ENCODE data around the gene NBL1.

GRCh38 chr1:19620786-19621185, 23.3 kb upstream of the NBL1 start:
- TF ChIP-seq KDM1A (IDR thresholded peaks at IDR 0.05; ENCODE audit: borderline replicate concordance) (no peak), ESRRA (IDR thresholded peaks at IDR 0.05; ENCODE audit: low read length) (no peak), SMAD1 (IDR thresholded peaks at IDR 0.05; ENCODE audit: low read depth, partially characterized antibody) (no peak), EZH2 (IDR thresholded peaks at IDR 0.05; ENCODE audit: borderline replicate concordance, control insufficient read depth, low read depth, low read length) (no peak), POLR2A (IDR thresholded peaks at IDR 0.05; ENCODE audit: low read depth, low read length) (no peak), BACH1 (IDR thresholded peaks at IDR 0.05; ENCODE audit: borderline replicate concordance) (no peak), YY1 (IDR thresholded peaks at IDR 0.05; ENCODE audit: low read depth, low read length) (no peak), RELA (IDR thresholded peaks at IDR 0.05; ENCODE audit: borderline replicate concordance, partially characterized antibody) (no peak), JUND (IDR thresholded peaks at IDR 0.05; ENCODE audit: low read depth, low read length) (no peak)
- TF ChIP-seq, protein P1, sequence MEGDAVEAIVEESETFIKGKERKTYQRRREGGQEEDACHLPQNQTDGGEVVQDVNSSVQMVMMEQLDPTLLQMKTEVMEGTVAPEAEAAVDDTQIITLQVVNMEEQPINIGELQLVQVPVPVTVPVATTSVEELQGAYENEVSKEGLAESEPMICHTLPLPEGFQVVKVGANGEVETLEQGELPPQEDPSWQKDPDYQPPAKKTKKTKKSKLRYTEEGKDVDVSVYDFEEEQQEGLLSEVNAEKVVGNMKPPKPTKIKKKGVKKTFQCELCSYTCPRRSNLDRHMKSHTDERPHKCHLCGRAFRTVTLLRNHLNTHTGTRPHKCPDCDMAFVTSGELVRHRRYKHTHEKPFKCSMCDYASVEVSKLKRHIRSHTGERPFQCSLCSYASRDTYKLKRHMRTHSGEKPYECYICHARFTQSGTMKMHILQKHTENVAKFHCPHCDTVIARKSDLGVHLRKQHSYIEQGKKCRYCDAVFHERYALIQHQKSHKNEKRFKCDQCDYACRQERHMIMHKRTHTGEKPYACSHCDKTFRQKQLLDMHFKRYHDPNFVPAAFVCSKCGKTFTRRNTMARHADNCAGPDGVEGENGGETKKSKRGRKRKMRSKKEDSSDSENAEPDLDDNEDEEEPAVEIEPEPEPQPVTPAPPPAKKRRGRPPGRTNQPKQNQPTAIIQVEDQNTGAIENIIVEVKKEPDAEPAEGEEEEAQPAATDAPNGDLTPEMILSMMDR (IDR thresholded peaks at IDR 0.05 in 2 of 3, conservative IDR thresholded peaks at IDR 0.05 in 1 of 3; ENCODE audit: control insufficient read depth in 2 of 3, extremely low read depth in 1 of 3, insufficient read depth in 1 of 3, low read depth in 3 of 3, low read length in 3 of 3), result no peak

Measured in GM12878 (cell line).